ENCODE results near the gene GATAD2B.

DNA sequence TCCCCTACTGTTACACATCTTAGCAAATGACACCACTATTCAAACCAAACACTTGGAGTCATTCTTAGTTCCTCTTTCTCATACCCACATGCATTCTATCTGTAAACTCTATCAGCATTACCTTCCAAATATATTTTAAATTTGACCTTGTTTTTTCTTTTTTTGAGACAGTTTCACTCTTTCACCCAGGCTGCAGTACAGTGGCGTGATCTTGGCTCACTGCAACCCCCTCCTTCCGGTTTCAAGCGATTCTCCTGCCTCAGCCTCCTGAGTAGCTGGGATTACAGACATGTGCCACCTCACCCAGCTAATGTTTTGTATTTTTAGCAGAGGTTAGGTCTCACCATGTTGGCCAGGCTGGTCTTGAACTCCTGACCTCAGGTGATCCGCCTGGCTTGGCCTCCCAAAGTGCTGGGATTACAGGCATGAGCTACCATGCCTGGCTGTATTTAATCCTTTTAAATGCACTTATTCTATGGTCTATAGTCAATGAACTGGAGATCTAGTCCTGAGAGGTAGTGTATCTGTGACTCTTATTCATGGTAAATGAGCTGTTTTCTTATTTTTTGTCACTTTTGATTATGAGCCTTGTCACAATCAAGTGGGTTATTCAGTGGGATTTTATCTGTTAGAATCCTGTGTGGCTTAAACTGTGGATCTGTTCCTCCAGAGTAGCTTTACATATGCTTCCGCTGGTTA is 73.1 kb downstream of the GATAD2B start:
- TF ChIP-seq, protein P1, sequence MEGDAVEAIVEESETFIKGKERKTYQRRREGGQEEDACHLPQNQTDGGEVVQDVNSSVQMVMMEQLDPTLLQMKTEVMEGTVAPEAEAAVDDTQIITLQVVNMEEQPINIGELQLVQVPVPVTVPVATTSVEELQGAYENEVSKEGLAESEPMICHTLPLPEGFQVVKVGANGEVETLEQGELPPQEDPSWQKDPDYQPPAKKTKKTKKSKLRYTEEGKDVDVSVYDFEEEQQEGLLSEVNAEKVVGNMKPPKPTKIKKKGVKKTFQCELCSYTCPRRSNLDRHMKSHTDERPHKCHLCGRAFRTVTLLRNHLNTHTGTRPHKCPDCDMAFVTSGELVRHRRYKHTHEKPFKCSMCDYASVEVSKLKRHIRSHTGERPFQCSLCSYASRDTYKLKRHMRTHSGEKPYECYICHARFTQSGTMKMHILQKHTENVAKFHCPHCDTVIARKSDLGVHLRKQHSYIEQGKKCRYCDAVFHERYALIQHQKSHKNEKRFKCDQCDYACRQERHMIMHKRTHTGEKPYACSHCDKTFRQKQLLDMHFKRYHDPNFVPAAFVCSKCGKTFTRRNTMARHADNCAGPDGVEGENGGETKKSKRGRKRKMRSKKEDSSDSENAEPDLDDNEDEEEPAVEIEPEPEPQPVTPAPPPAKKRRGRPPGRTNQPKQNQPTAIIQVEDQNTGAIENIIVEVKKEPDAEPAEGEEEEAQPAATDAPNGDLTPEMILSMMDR (IDR thresholded peaks at IDR 0.05; ENCODE audit: insufficient read depth, low read length): no peak
- peak; percentile 38; the same call in 1 of the 2 replicates for TF ChIP-seq POLR2AphosphoS5 (IDR thresholded peaks at IDR 0.05; ENCODE audit: low read depth)
